H1 (cell line): Measurements from ENCODE around the gene RND3. TPM values are rescaled to one million over a fixed set of nuclear protein-coding genes. Genes with fewer than 3 reads are reported as not detected.

ENCODE experiments used
- CEBPB ChIP-seq: IDR thresholded peaks from 2 replicates; pipeline ENCODE4 v1.6.1; 2012; ENCODE audit warnings: low read depth, low read length
- FOSL1 ChIP-seq: IDR thresholded peaks from 2 replicates; pipeline ENCODE4 v1.6.1; 2011; ENCODE audit warnings: mild to moderate bottlenecking, low read depth, low read length, moderate library complexity; ENCODE audit not compliant: insufficient read depth
- NANOG ChIP-seq: IDR thresholded peaks from 2 replicates; pipeline ENCODE4 v1.6.1; 2011; ENCODE audit warnings: low read length, low read depth, mild to moderate bottlenecking, inconsistent platforms; ENCODE audit not compliant: insufficient read depth, poor library complexity, severe bottlenecking
- RAD21 ChIP-seq, 2 experiments: IDR thresholded peaks in 1 of 2; conservative IDR thresholded peaks in 1 of 2; 2 replicates each; pipeline ENCODE4 v1.6.1; 2011; ENCODE audit warnings: low read depth in 2 of 2, low read length in 2 of 2, improper control_type of control experiment in 1 of 2, inconsistent platforms in 1 of 2, mild to moderate bottlenecking in 1 of 2, moderate library complexity in 1 of 2
- SIRT6 ChIP-seq: IDR thresholded peaks from one replicate; pipeline ENCODE4 v1.7.1; 2012; ENCODE audit warnings: low read length, inconsistent platforms
- TEAD4 ChIP-seq: IDR thresholded peaks from 2 replicates; pipeline ENCODE4 v1.6.1; 2012; ENCODE audit warnings: low read depth, low read length, inconsistent platforms, mixed read lengths
- polyA plus RNA-seq, 7 experiments: library from polyadenylated mRNA; depleted of rRNA in 3 of 7; stranded (reverse) in 5 of 7; unstranded in 2 of 7; fragments of >200 nt in 5 of 7; fragments of 200-250 nt in 2 of 7; gene quantifications; 1 replicate in 5 of 7; 2 replicates in 1 of 7; 4 replicates in 1 of 7; pipeline versions ENCODE4 v1.2.1 to v1.2.3, GENCODE V29; 2011 to 2013; ENCODE audit warnings: missing spikeins in 2 of 7, mixed read lengths in 2 of 7
- total RNA-seq: library from RNA; stranded (reverse); fragmentation: NEBNext Ultra II Directional; extraction: Animal tissue kit (Norgen Biotek cat#: 25700); gene quantifications from 2 replicates; pipeline ENCODE4 v1.2.1, GENCODE V29; 2021

RND3 gene
- total and polyA plus RNA-seq, 2 of the 8 experiments (the other 6 are each of a cell fraction or from before 2014, with no cell fraction given), result 12.2 to 25.6 TPM

GRCh38 chr2:150470435-150470834 lies 17.0 kb downstream of the RND3 start (continued):
- TF ChIP-seq TEAD4 (no peak), SIRT6 (no peak), RAD21 (IDR thresholded peaks at IDR 0.05 in 1 of 2, conservative IDR thresholded peaks at IDR 0.05 in 1 of 2; ENCODE audit: low read depth in 2 of 2, low read length in 2 of 2) (no peak), FOSL1 (no peak), CEBPB (no peak), NANOG (no peak)
- TF ChIP-seq, all 59 proteins: peak for 0
